Measurements from ENCODE around the gene BTK.

BTK gene

DNA sequence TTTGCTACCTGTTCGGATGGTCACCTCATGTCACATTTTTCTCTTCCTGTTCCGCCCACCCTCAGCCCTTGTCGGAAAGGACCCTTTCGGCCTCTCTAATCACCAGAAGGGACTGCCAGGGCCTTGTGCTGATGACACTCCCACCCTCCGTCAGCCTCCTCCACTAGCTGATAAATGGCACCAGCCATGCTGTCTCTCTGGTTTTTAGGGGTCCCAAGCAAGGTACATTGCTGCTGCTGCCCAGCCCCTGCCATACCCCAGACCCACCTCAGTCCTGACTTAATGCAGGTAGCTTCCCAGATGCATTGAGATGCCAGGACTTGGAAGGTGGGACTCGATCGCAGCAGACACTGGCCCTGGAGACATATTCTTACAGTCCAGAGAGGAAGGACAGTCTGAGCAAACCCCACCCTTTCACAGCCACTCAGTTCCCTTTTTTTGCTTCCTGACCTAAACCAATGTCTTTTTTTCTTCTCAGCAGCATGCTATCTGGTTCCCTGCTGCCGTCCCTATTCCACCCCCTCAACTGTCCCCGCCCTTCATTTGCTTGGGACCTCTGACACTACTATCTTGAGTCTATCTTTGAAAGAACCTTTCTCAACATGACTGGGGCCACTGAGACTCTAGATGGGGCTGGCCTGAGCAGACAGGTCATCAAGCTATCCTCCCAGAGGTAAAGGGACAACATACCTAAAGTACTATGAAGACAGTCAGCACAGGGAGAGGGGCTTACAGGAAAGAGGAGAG lies at the start of gene BTK:
BTK (minus strand) TSS at position 397 of the 747 bp plus-strand sequence. CDS start 10,907 bp downstream, outside the sequence.
- peak within 1 kb of the TSS in 1 of 2 donors; percentile 43 for H3K9ac ChIP-seq (ENCODE audit: low read depth in 1 of 2, low read length in 2 of 2)
- no peaks in the 10 kb centered on the region for H3K36me3 ChIP-seq (ENCODE audit: control insufficient read depth in 1 of 2, insufficient read depth in 2 of 2, low read length in 2 of 2)
- H3K4me1 ChIP-seq (ENCODE audit: control insufficient read depth in 1 of 2, insufficient read depth in 2 of 2, low read length in 2 of 2) = no peaks in the 10 kb centered on the region
- no peaks in the 10 kb centered on the region for H3K27me3 ChIP-seq (ENCODE audit: control insufficient read depth in 1 of 2, insufficient read depth in 2 of 2, low read length in 2 of 2)
- H3K4me3 ChIP-seq (ENCODE audit: low read depth in 1 of 2, low read length in 2 of 2) = peak within 1 kb of the TSS; percentile 43 to 60
- H3K27ac ChIP-seq (ENCODE audit: low read depth, low read length) = no peak within 1 kb of the TSS
- H3K9me3 ChIP-seq (ENCODE audit: control insufficient read depth in 1 of 2, low read length in 2 of 2) = no peaks in the 10 kb centered on the region

DNA sequence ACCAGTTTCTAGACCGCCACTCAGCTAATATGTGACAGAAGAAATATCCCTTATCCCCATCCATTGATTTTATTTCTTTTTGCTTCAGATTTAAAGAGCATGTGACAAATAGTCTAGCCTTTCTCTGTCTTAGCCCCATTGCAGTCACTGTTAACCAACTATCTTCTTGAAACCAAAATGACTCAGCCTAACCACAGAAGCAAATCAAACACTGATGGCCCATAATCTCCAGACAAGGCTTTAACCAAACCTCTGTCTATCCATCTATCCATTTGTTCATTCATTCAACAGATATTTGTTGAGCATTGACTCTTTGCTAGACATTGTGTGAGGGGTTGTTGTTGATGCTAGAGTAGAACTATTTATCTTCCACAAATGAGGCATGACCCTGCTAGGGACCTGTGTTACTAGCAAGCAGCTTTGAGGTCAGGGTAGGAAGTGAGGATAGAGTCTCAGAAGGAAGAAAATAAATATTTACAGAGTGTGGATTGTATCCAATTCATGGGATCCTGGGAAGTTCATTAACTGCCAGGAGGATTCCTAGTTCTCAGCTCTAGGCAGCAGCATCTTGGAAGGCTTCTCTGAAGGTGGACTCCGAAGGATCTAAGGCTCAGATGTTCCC lies 44.6 kb upstream of the BTK start:
- Histone ChIP-seq H3K4me1 (ENCODE audit: control insufficient read depth in 1 of 2, insufficient read depth in 2 of 2, low read length in 2 of 2) (no peaks in the 10 kb centered on the region), H3K4me3 (ENCODE audit: low read depth in 1 of 2, low read length in 2 of 2) (no peak overlapping the region), H3K36me3 (ENCODE audit: control insufficient read depth in 1 of 2, insufficient read depth in 2 of 2, low read length in 2 of 2) (peaks cover 0 to 9% of the 10 kb centered on the region in 2 donors), H3K9me3 (ENCODE audit: control insufficient read depth in 1 of 2, low read length in 2 of 2) (no peaks in the 10 kb centered on the region), H3K27ac (ENCODE audit: low read depth, low read length) (no peak overlapping the region), H3K9ac (ENCODE audit: low read depth in 1 of 2, low read length in 2 of 2) (no peak overlapping the region), H3K27me3 (ENCODE audit: control insufficient read depth in 1 of 2, insufficient read depth in 2 of 2, low read length in 2 of 2) (no peaks in the 10 kb centered on the region)

DNA sequence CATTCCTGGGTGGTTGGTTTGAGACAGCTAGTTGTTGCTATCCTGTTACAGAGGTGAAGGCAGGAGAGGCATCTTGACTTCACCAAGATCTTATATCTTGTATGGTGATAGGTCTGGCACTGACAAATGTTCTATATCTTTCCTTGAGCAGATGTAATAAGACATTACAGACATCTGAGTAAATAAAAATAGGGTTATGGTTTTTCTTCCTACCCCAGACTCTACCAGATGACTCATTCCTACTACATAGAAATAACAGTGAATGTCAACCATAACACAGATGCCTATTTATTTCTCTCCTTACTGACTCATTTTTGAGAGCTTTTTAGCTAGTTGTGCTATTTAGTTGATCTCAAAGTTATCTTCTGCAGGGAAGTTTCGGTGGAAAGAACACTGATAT lies 43.9 kb upstream of the BTK start:
- Histone ChIP-seq H3K9ac (ENCODE audit: low read depth in 1 of 2, low read length in 2 of 2) (no peak overlapping the region), H3K4me1 (ENCODE audit: control insufficient read depth in 1 of 2, insufficient read depth in 2 of 2, low read length in 2 of 2) (no peaks in the 10 kb centered on the region), H3K27me3 (ENCODE audit: control insufficient read depth in 1 of 2, insufficient read depth in 2 of 2, low read length in 2 of 2) (no peaks in the 10 kb centered on the region), H3K4me3 (ENCODE audit: low read depth in 1 of 2, low read length in 2 of 2) (no peak overlapping the region), H3K27ac (ENCODE audit: low read depth, low read length) (no peak overlapping the region), H3K9me3 (ENCODE audit: control insufficient read depth in 1 of 2, low read length in 2 of 2) (no peaks in the 10 kb centered on the region), H3K36me3 (ENCODE audit: control insufficient read depth in 1 of 2, insufficient read depth in 2 of 2, low read length in 2 of 2) (peaks cover 0 to 11% of the 10 kb centered on the region in 2 donors)

DNA sequence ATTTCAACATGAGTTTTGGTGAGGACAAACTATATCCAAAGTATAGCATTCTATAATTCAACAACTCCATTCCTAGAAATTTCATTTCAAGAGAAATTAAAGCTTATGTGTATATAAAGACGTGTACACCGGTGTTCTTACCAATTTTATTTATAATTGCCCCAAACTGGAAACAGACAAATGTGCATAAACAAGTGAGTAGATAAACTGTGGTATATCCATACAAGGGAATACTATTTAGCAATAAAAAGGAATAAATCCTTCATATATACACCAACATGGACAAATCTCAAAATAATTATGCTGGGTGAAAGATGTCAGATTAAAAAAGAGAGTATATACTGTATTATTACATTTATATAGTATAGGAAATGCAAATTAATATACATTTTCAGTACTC lies 42.0 kb upstream of the BTK start:
- Histone ChIP-seq H3K27ac (ENCODE audit: low read depth, low read length) (no peak overlapping the region), H3K27me3 (ENCODE audit: control insufficient read depth in 1 of 2, insufficient read depth in 2 of 2, low read length in 2 of 2) (no peaks in the 10 kb centered on the region), H3K4me3 (ENCODE audit: low read depth in 1 of 2, low read length in 2 of 2) (no peak overlapping the region), H3K9me3 (ENCODE audit: control insufficient read depth in 1 of 2, low read length in 2 of 2) (no peaks in the 10 kb centered on the region), H3K36me3 (ENCODE audit: control insufficient read depth in 1 of 2, insufficient read depth in 2 of 2, low read length in 2 of 2) (peaks cover 5 to 11% of the 10 kb centered on the region in 2 donors), H3K9ac (ENCODE audit: low read depth in 1 of 2, low read length in 2 of 2) (no peak overlapping the region), H3K4me1 (ENCODE audit: control insufficient read depth in 1 of 2, insufficient read depth in 2 of 2, low read length in 2 of 2) (no peaks in the 10 kb centered on the region)

DNA sequence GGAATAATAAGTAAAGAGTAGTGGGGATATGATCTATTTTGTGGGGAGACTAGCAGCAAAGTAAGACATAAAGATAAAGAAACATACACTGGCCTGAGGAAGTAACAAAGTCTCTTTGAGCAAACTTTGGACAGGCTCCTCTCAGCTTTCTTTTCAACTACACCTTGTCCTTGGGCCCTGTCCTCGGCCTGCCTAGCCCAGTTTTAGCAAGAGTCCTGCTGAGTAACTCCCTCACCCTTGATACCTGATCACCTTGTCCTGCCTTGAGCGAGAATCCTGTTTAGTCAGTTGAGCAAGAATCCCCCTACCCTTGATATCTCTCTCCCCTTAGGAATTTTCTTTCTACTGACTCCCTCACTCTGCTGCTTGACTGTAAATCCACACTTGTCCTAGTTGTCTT lies 33.5 kb upstream of the BTK start:
- Histone ChIP-seq H3K4me1 (ENCODE audit: control insufficient read depth in 1 of 2, insufficient read depth in 2 of 2, low read length in 2 of 2) (peaks cover 16 to 28% of the 10 kb centered on the region in 2 donors), H3K27ac (ENCODE audit: low read depth, low read length) (no peak overlapping the region), H3K4me3 (ENCODE audit: low read depth in 1 of 2, low read length in 2 of 2) (no peak overlapping the region), H3K27me3 (ENCODE audit: control insufficient read depth in 1 of 2, insufficient read depth in 2 of 2, low read length in 2 of 2) (no peaks in the 10 kb centered on the region), H3K9ac (ENCODE audit: low read depth in 1 of 2, low read length in 2 of 2) (peak overlapping the region in 1 of 2 donors; percentile 78), H3K9me3 (ENCODE audit: control insufficient read depth in 1 of 2, low read length in 2 of 2) (no peaks in the 10 kb centered on the region), H3K36me3 (ENCODE audit: control insufficient read depth in 1 of 2, insufficient read depth in 2 of 2, low read length in 2 of 2) (peaks cover 0 to under 1% of the 10 kb centered on the region in 2 donors)

DNA sequence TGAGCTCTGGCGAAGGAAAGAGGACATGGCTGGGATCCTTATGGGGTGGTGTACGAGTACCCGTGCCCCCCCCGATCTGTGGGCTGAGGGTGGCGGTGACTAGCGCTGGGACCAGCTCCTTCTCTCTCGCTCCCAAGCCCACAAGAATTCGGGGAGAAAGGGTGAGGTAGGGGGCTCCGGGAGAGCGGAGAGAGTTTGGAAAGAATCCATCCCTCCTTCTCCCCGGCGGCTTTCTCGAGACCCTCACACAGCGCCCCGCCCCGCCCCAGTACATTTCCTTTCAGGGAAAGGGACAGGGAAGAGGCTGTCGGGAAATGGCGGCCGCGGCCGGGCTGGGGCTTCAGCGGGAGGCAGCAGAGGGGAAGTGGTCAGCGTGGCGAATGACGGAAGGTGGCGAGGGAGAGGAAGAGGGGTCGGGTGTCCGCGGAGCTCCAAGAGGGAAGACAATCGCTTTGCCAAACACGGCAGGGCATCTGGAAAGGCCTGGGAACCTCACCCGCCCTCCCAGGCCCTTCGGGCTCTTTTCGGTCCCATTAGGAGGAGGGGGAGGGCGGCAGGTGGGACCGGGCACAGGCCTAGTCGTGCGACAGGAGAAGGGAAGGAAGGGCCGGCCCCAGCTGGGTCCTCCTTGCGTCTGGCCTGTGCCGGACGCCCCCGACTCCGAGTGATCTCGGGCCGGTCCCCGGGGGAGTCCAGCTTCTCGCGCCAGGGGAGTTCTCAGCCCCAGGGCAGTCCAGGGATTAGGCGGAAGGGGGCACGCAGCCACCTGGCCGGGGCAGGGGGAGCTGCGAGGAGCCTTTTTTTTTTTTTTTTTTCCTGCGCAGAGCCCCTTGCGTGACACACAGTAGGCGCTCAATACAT lies 32.2 kb upstream of the BTK start:
- Histone ChIP-seq H3K27ac (ENCODE audit: low read depth, low read length) (peak overlapping the region; percentile 70), H3K9me3 (ENCODE audit: control insufficient read depth in 1 of 2, low read length in 2 of 2) (no peaks in the 10 kb centered on the region), H3K4me3 (ENCODE audit: low read depth in 1 of 2, low read length in 2 of 2) (peak overlapping the region; percentile 73 to 74), H3K27me3 (ENCODE audit: control insufficient read depth in 1 of 2, insufficient read depth in 2 of 2, low read length in 2 of 2) (no peaks in the 10 kb centered on the region), H3K36me3 (ENCODE audit: control insufficient read depth in 1 of 2, insufficient read depth in 2 of 2, low read length in 2 of 2) (peaks cover 0 to under 1% of the 10 kb centered on the region in 2 donors), H3K9ac (ENCODE audit: low read depth in 1 of 2, low read length in 2 of 2) (peak overlapping the region; percentile 78 to 84), H3K4me1 (ENCODE audit: control insufficient read depth in 1 of 2, insufficient read depth in 2 of 2, low read length in 2 of 2) (peaks cover 16 to 28% of the 10 kb centered on the region in 2 donors)

DNA sequence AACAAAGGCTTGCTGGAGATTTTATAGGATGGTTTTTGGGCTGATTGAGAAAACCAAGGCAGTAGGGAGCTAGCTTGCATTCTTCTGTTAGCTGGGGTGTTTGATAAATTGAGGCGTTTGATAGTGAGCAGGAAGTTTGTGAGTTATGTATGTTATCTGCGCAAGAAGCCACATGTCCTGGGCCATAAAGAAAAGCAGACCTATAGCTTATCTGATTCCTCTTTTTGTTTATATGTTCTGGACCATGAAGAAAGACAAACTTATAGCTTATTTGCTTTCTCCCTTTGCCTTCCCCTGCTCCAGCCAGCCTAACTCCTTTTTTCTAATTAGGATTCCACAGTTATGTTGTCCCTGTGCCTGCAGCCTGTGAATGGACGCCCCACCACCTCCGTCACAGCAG lies 31.2 kb upstream of the BTK start:
- peaks cover 16 to 28% of the 10 kb centered on the region in 2 donors for H3K4me1 ChIP-seq (ENCODE audit: control insufficient read depth in 1 of 2, insufficient read depth in 2 of 2, low read length in 2 of 2)
- no peaks in the 10 kb centered on the region for H3K9me3 ChIP-seq (ENCODE audit: control insufficient read depth in 1 of 2, low read length in 2 of 2)
- H3K36me3 ChIP-seq (ENCODE audit: control insufficient read depth in 1 of 2, insufficient read depth in 2 of 2, low read length in 2 of 2) = peaks cover 0 to 9% of the 10 kb centered on the region in 2 donors
- H3K27ac ChIP-seq (ENCODE audit: low read depth, low read length) = no peak overlapping the region
- H3K9ac ChIP-seq (ENCODE audit: low read depth in 1 of 2, low read length in 2 of 2) = peak overlapping the region in 1 of 2 donors; percentile 84
- no peak overlapping the region for H3K4me3 ChIP-seq (ENCODE audit: low read depth in 1 of 2, low read length in 2 of 2)
- H3K27me3 ChIP-seq (ENCODE audit: control insufficient read depth in 1 of 2, insufficient read depth in 2 of 2, low read length in 2 of 2) = no peaks in the 10 kb centered on the region

DNA sequence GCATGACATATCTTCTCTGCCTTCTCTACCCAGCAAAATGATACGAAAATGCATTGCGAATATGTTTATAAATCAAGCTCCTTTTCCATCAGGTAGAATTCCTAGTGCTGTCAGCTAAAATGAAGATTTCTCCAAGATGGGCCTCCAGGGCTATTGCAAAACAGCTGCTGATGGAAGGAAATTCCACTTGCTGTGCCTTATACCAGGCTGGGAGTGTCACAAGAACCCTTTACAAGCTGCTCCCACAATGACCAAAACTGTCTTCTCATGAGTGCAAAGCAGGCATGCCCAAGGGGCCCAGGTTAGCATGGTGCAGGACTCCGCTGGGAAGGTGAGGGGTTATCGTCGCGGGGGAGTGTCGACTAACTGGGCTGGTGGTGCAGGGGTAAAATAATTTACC lies 30.7 kb upstream of the BTK start:
- H3K27me3 ChIP-seq (ENCODE audit: control insufficient read depth in 1 of 2, insufficient read depth in 2 of 2, low read length in 2 of 2) = no peaks in the 10 kb centered on the region
- H3K9me3 ChIP-seq (ENCODE audit: control insufficient read depth in 1 of 2, low read length in 2 of 2) = no peaks in the 10 kb centered on the region
- no peak overlapping the region for H3K9ac ChIP-seq (ENCODE audit: low read depth in 1 of 2, low read length in 2 of 2)
- H3K4me1 ChIP-seq (ENCODE audit: control insufficient read depth in 1 of 2, insufficient read depth in 2 of 2, low read length in 2 of 2) = peaks cover 16 to 28% of the 10 kb centered on the region in 2 donors
- no peak overlapping the region for H3K27ac ChIP-seq (ENCODE audit: low read depth, low read length)
- H3K36me3 ChIP-seq (ENCODE audit: control insufficient read depth in 1 of 2, insufficient read depth in 2 of 2, low read length in 2 of 2) = peaks cover 0 to 13% of the 10 kb centered on the region in 2 donors
- H3K4me3 ChIP-seq (ENCODE audit: low read depth in 1 of 2, low read length in 2 of 2) = no peak overlapping the region

DNA sequence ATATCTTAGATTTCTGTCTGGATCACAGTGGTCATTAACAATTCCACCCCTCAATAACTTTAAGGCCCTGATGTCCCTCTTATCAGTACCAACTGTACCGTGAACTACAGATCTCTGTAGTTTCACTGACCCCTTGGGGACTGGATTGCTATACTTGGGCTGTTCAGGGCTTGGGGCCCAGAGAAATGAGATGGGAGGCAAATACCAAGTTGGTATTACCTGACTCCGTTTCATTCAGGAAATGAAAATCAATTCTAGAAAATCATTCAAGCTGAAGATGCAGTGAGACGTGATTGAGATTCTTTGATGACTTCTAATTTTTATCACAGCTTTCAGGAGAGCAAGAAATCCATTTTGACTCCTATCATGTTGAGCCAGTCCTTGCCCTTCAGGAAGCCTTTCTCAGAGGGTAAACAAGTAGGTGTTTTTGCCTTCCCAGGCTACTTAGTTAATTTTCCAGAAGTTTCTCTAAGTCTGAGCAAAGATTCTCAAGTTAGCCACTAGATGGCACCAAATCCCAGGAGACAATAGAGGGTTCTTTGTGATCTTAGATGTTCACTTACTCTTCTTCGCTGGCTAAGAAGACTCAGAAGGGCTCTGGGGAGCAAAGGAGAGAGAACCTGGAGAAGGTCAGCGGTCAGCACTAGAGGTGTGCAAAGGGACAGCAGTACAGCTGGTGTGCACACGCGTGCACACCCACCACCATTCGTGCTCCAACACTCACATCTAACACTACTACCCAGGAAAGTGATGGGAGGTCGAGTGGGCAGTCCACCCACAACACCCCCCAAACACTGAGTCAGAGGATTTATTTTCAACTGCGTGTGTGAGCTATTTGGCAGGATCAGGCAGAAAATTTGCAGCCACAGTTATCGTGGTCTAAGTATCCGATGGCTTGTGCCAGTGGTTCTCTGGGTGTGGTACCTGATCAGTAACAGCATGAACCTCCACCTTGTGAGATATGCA lies 29.5 kb upstream of the BTK start:
- Histone ChIP-seq H3K9ac (ENCODE audit: low read depth in 1 of 2, low read length in 2 of 2) (peak overlapping the region in 1 of 2 donors; percentile 46), H3K4me3 (ENCODE audit: low read depth in 1 of 2, low read length in 2 of 2) (no peak overlapping the region), H3K27me3 (ENCODE audit: control insufficient read depth in 1 of 2, insufficient read depth in 2 of 2, low read length in 2 of 2) (no peaks in the 10 kb centered on the region), H3K4me1 (ENCODE audit: control insufficient read depth in 1 of 2, insufficient read depth in 2 of 2, low read length in 2 of 2) (peaks cover 16 to 28% of the 10 kb centered on the region in 2 donors), H3K9me3 (ENCODE audit: control insufficient read depth in 1 of 2, low read length in 2 of 2) (no peaks in the 10 kb centered on the region), H3K36me3 (ENCODE audit: control insufficient read depth in 1 of 2, insufficient read depth in 2 of 2, low read length in 2 of 2) (peaks cover 0 to 13% of the 10 kb centered on the region in 2 donors), H3K27ac (ENCODE audit: low read depth, low read length) (peak overlapping the region; percentile 22)
